ENCODE data around the gene CD55.
A peak's percentile ranks its signal among the peaks of the same experiment; 100 is the strongest.

The CD55 gene

GRCh38 chr1:207397525-207397926 lies 76.0 kb downstream of the CD55 start:
- TF ChIP-seq CTCF (conservative IDR thresholded peaks at IDR 0.05) (no peak), ZFX (IDR thresholded peaks at IDR 0.05) (no peak)
- no peak overlapping the region for H3K27ac ChIP-seq

GRCh38 chr1:207398986-207399385 lies 77.5 kb downstream of the CD55 start:
- H3K27ac ChIP-seq, result no peak overlapping the region
- TF ChIP-seq CTCF (conservative IDR thresholded peaks at IDR 0.05), result no peak
- TF ChIP-seq ZFX (IDR thresholded peaks at IDR 0.05), result no peak

- TF ChIP-seq ZFX (IDR thresholded peaks at IDR 0.05) (no peak), CTCF (conservative IDR thresholded peaks at IDR 0.05) (peak; percentile 34)
- H3K27ac ChIP-seq, result no peak overlapping the region
These were observed 80.1 kb downstream of the CD55 start for GRCh38 chr1:207401578-207401977.

GRCh38 chr1:207402744-207403143 lies 81.3 kb downstream of the CD55 start:
- TF ChIP-seq ZFX (IDR thresholded peaks at IDR 0.05), result no peak
- TF ChIP-seq CTCF (conservative IDR thresholded peaks at IDR 0.05), result no peak
- no peak overlapping the region for H3K27ac ChIP-seq

- TF ChIP-seq ZFX (IDR thresholded peaks at IDR 0.05) (no peak), CTCF (conservative IDR thresholded peaks at IDR 0.05) (peak; percentile 85)
- no peak overlapping the region for H3K27ac ChIP-seq
These were observed 83.5 kb downstream of the CD55 start for GRCh38 chr1:207404849-207405525.

GRCh38 chr1:207405814-207406213 lies 84.3 kb downstream of the CD55 start:
- H3K27ac ChIP-seq, result no peak overlapping the region
- no peak for TF ChIP-seq CTCF (conservative IDR thresholded peaks at IDR 0.05)
- no peak for TF ChIP-seq ZFX (IDR thresholded peaks at IDR 0.05)

GRCh38 chr1:207407655-207408260 lies 86.3 kb downstream of the CD55 start:
- H3K27ac ChIP-seq, result no peak overlapping the region
- no peak for TF ChIP-seq CTCF (conservative IDR thresholded peaks at IDR 0.05)
- no peak for TF ChIP-seq ZFX (IDR thresholded peaks at IDR 0.05)

All from C4-2B (cell line).